HG03280 (cell line): Measurements from ENCODE around the gene EDN3.

Source experiments
- ATAC-seq: cut with Tn5 transposase; IDR thresholded peaks from one replicate; pipeline ENCODE4 v1.9.1; 2021; ENCODE audit warnings: mild to moderate bottlenecking, moderate library complexity; ENCODE audit not compliant: unreplicated experiment

The EDN3 gene

GRCh38 chr20:59360934-59361333 is 60.5 kb downstream of the EDN3 start:
- ATAC-seq = no peak

GRCh38 chr20:59361411-59361810 is 61.0 kb downstream of the EDN3 start:
- ATAC-seq = no peak

GRCh38 chr20:59363101-59363500 is 62.7 kb downstream of the EDN3 start:
- ATAC-seq = no peak

GRCh38 chr20:59364611-59365010 is 64.2 kb downstream of the EDN3 start:
- ATAC-seq = no peak

- ATAC-seq = no peak
These were observed 65.3 kb downstream of the EDN3 start for GRCh38 chr20:59365611-59366285.

- no peak for ATAC-seq
These were observed 71.0 kb downstream of the EDN3 start for GRCh38 chr20:59371431-59371830.

GRCh38 chr20:59374261-59374660 is 73.8 kb downstream of the EDN3 start:
- ATAC-seq = no peak

GRCh38 chr20:59375541-59375940 is 75.1 kb downstream of the EDN3 start:
- ATAC-seq = no peak
